Rectal smooth muscle tissue (tissue), 1 donor: ENCODE measurements around the gene NUMA1.

Experiments used
- H3K27ac ChIP-seq: one replicate; pipeline ENCODE4 v1.7.0; 2013; ENCODE audit warnings: low read depth, low read length, inconsistent platforms
- H3K27me3 ChIP-seq: one replicate; pipeline ENCODE4 v1.7.0; 2013; ENCODE audit warnings: low read length; ENCODE audit not compliant: control insufficient read depth, insufficient read depth
- H3K36me3 ChIP-seq: one replicate; pipeline ENCODE4 v1.7.0; 2013; ENCODE audit warnings: low read length; ENCODE audit not compliant: control insufficient read depth, insufficient read depth
- H3K4me1 ChIP-seq: one replicate; pipeline ENCODE4 v1.7.0; 2013; ENCODE audit warnings: low read length; ENCODE audit not compliant: control insufficient read depth, insufficient read depth
- H3K4me3 ChIP-seq: one replicate; pipeline ENCODE4 v1.7.0; 2013; ENCODE audit warnings: low read length
- H3K9ac ChIP-seq: one replicate; pipeline ENCODE4 v1.7.0; 2013; ENCODE audit warnings: low read length

The NUMA1 gene

DNA sequence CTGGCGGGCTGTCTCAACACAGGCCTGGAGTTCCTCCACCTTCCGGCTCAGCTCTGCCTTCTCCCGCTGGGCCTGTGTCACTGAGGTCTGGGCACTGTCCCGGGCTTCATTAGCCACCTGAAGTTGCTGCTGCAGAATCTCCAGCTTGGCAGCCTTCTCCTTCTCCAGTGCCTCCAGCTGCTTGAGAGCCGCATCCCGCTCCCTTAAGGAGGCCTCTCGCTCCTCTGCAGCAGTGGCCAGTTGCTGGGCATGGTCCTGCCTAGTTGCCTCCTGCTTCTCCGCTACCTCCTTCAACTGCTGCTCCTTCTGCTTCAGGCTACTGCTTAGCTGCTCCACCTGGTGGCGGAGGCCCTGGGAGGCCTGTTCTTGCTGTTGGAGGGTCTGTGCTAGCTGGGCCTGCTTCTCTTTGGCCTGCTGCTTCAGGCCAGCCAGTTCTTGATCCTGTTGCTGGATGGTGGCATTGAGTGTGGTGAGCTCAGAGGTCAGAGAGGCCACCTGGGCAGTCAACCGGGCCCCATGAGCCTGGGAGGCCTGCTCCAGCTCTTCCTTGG, 64.8 kb downstream of the NUMA1 start:
- Histone ChIP-seq H3K4me3 (no peak overlapping the region), H3K9ac (no peak overlapping the region), H3K27ac (no peak overlapping the region), H3K27me3 (no peaks in the 10 kb centered on the region), H3K36me3 (peaks cover 92% of the 10 kb centered on the region), H3K4me1 (peaks cover 37% of the 10 kb centered on the region)

DNA sequence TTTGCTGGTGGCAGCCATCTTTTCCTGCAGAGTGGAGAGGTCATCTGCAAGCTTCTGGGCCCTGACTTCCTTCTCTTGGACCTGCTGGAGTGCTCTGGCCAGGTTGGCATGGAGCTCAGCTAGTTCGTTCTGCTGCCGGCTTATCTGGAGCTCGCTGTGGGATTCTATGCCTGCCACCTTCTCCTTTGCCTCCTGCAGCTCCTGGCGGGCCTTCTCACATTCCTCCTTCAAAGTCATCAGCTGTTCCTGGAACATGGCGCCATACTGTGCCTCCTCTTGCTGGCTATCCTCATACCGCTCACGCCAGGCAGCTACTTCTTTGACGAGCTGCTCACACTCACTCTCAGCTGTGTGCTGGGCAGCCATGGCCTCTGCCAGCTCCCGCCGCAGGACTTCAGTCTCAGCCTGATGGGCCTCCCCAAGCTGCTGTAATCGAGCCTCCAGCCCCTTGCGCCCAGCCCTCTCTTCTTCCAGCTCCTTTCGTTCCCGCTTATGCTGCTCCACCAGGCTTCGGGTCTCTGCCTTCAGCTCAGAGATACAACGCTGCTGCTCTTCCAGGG, 65.5 kb downstream of the NUMA1 start:
- peak overlapping the region; percentile 60 for H3K27ac ChIP-seq
- H3K36me3 ChIP-seq: peaks cover 94% of the 10 kb centered on the region
- H3K9ac ChIP-seq: no peak overlapping the region
- H3K4me1 ChIP-seq: peaks cover 37% of the 10 kb centered on the region
- H3K27me3 ChIP-seq: no peaks in the 10 kb centered on the region
- H3K4me3 ChIP-seq: no peak overlapping the region

DNA sequence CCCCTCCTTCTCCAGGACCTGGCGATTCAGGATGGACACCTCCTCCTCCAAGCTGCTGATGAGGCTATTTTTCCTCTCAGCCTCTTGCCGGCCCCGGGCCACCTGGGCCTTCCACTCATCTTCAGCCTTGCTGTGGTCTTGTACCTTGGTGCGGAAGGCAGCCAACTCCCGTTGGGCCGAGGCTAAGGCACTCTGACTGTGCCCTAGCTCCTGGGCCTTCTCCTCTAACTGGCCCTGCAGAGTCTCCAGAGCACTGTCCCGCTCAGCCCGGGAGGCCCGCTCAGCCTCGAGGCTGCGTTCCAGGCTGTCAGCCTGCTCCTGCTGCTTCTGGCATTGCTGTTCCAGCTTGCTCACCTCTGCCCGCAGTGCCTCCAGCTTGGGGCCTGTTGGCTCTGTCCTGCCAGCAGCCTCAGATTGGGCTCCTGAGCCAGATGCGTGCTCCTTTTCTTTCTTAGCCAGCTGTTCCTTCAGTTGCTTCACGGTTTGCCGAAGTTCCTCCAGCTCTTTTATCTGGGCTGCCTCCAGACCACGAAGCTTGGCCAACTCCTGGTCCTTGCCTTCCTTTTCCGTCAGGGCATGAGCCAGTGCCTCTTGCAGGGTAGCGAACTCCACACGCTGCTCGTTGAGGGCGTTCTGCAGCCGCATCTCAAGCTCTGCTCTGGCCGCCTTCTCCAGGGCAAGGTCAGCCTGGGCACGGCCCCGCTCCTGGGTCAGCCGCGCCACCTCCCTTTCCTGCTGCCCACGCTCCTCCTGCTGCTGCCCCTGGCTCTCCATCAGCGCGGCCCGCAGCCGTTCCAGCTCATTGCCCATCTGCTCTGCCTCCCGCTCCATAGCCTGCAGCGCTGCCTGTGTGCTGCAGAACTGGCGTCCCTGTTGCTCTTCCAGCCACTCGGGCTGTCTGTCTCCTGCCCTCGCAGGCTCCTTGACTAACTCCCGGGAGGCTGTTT, 66.3 kb downstream of the NUMA1 start:
- H3K36me3 ChIP-seq: peaks cover 93% of the 10 kb centered on the region
- no peak overlapping the region for H3K4me3 ChIP-seq
- H3K4me1 ChIP-seq: peaks cover 37% of the 10 kb centered on the region

DNA sequence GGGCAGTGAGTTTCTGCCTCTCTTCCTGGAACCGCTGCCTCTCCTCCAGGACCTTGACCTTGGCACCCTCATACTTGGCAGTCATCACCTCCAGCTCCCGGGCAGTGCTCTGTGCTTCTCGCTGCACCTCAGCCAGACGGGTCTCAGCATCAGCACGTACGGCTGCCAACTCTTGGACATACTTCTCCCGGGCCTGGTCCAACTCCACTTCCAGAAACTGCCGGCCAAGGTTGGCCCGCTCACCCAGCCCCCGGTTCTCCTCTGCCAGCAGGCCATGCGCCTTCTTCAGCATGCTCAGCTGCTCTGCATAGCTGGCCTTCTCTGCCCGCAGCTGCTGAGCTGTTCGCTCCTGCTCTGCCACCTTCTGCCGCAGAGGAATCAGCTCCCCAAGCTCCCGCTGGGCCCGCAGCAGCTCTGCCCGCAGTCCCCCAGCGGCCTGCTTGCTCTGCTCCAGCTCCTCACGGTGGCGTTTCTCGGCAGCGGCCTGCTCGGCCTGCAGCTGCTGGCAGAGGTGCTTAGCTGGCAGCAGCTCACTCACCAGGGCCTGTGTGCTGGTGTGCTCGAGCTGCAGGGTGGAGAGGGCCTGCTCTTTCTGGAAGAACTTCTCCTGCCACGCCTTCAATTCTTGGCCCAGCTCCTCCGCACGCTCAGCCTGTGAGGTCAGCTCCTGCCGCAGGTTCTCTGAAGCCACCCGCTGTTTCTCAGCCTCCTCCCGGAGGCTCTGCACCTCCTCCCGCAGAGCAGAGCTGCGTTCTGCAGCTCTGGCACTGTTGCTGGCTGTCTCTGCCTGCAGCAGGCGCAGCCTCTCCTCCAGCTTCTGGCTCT, 67.2 kb downstream of the NUMA1 start:
- no peak overlapping the region for H3K9ac ChIP-seq
- peaks cover 92% of the 10 kb centered on the region for H3K36me3 ChIP-seq
- H3K27me3 ChIP-seq: no peaks in the 10 kb centered on the region
- H3K4me3 ChIP-seq: no peak overlapping the region
- peaks cover 37% of the 10 kb centered on the region for H3K4me1 ChIP-seq
- H3K27ac ChIP-seq: peak overlapping the region; percentile 60

More for the DNA sequence above, 66.3 kb downstream of the NUMA1 start:
- Histone ChIP-seq H3K9ac (no peak overlapping the region), H3K27me3 (no peaks in the 10 kb centered on the region), H3K27ac (peak overlapping the region; percentile 60)

DNA sequence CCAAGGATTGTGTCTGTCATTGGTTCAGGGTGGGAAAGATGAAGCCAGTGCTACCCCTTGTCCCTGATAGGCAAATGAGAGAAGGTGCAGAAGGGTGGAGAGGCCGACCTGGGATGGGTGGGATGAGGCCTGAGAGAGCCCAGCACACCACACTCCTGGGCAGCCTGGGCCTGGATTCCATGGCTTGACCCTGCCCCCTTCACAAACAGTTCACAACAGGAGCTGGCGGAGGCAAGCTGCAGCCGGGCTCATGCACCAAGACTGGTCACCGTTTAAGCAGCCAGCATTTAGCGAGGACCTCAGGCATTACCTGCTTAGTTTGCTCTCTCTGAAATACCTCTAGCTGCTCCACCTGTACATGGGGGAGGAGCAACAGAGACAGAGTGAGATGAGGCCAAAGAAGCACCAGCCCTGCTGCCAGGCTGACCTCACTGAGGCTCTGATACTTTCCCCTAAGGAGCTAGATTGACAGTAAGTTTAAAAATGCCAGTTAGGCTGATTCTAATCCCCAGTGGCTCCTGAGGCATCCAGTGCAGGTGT, 68.2 kb downstream of the NUMA1 start:
- Histone ChIP-seq H3K9ac (no peak overlapping the region), H3K27me3 (no peaks in the 10 kb centered on the region), H3K36me3 (peaks cover 91% of the 10 kb centered on the region), H3K27ac (peak overlapping the region; percentile 52), H3K4me1 (peaks cover 37% of the 10 kb centered on the region), H3K4me3 (no peak overlapping the region)

DNA sequence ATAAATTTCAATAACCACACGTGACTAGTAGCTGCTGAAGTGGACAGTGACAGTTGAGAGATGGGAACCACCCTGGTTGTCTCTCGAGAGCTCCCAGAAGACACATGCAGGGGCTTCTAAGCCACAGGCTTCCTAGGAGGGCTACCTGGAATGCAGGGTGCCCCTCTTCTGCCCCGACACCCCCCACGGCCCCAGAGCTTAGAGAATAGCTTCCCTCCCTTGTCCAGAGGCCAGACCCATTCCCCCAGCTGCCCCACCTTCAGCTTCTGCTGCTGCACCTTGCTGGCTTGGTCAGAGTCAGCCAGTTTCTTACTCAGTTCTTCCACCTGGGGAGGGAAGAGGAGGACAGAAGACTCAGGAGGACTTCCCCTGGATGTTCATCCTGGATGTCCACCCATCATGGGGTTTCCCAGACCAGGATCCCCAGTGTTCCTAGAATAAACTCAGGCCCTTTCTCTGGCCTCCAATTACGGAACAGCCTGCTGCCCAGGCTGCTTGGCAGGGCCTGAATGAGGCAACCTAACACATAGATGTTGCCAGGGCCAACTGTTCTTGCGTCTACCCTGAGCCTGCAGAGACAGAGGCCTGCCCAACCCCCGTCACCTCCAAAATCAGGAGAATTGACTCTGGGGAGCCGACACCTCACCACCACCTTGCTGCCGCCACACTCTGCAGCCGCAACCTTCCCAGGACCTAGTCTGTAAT, 69.7 kb downstream of the NUMA1 start:
- Histone ChIP-seq H3K9ac (no peak overlapping the region), H3K27ac (no peak overlapping the region), H3K27me3 (no peaks in the 10 kb centered on the region), H3K36me3 (peaks cover 91% of the 10 kb centered on the region), H3K4me3 (no peak overlapping the region), H3K4me1 (peaks cover 36% of the 10 kb centered on the region)

DNA sequence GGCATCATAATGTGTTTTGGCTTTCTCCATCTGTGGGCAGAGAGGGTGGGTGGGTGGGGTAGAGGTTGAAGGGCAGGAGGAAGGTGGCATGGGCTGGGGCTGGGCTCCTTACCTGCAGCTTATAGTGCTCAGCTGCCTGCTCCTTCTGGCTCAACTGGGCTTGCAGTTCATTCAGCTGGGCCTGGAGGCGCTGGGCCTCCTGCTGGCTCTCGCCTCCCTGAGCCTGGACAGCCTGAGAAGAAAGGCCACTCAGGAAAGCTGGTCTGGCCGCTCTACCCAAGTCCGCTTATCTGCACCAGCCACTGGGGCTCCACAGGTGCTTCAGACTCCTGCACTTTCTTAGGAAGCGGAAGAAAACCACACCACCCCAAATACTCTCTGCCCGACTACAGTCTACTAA, 71.2 kb downstream of the NUMA1 start:
- Histone ChIP-seq H3K9ac (no peak overlapping the region), H3K4me3 (no peak overlapping the region), H3K4me1 (peaks cover 21% of the 10 kb centered on the region), H3K36me3 (peaks cover 91% of the 10 kb centered on the region), H3K27ac (no peak overlapping the region), H3K27me3 (no peaks in the 10 kb centered on the region)

DNA sequence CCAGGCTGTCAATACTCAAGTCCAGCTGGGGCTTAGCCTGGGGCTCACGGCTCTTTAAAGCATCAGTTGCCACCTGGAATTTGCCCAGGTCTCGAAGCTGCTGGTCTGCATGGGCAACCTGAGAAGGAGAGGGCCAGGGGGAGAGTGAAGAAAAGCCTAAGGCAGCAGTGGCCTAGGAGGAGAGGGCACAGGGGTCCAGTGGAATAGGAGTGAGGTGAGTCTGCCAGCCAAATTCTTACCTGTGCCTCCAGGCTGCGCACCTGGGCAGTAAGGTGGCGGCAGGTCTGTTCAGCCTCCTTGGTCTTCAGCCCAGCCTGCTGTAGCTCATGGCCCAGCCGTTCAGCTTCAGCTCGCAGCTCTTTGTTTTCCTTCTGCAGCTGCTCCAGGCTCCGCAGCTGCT, 71.6 kb downstream of the NUMA1 start:
- no peak overlapping the region for H3K4me3 ChIP-seq
- no peak overlapping the region for H3K27ac ChIP-seq

DNA sequence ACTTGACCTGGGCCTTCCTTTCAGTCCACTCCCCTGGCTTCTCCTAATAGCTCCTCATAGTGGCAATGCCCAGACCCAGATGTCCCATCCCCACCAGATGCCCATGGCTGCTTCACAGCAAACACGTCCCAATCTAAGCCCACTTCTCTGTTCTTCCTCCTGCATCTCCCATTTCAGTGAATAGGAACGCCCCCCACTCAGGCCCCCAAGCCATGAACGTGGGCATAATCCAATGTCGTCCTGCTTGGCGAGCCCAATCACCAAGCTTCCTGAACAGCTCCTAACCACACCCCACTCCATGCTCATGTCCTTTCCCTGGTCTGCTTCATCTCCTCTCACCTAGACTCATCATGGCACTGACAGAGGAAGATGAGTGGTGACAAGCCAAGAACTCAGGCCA, 72.8 kb downstream of the NUMA1 start:
- Histone ChIP-seq H3K27ac (no peak overlapping the region), H3K4me1 (peaks cover 8% of the 10 kb centered on the region), H3K9ac (no peak overlapping the region), H3K27me3 (no peaks in the 10 kb centered on the region), H3K4me3 (no peak overlapping the region), H3K36me3 (peaks cover 94% of the 10 kb centered on the region)

More for the DNA sequence above, 71.6 kb downstream of the NUMA1 start:
- no peaks in the 10 kb centered on the region for H3K27me3 ChIP-seq
- H3K4me1 ChIP-seq: peaks cover 16% of the 10 kb centered on the region
- H3K9ac ChIP-seq: no peak overlapping the region
- H3K36me3 ChIP-seq: peaks cover 91% of the 10 kb centered on the region

DNA sequence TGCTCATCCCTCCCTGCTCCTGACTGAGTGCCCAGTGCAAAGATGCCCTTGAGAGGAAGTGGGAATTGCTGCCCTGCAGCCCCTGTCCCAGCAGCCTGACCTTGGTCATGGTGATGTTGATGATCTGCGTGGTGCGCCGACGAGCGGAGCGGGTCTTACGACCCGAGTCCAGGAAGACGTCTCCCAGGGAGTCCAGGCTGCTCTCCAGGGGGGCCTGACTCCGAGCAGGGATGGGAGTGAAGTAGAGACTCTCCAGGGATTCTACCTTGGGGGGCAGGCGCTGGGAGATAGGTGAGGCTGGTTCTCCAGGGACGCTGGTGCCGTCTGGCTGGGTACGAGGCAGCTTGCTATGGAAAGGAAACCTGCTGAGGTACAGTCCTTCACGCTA, 73.3 kb downstream of the NUMA1 start:
- H3K36me3 ChIP-seq: peaks cover 90% of the 10 kb centered on the region
- H3K4me3 ChIP-seq: no peak overlapping the region
- H3K4me1 ChIP-seq: peaks cover 4% of the 10 kb centered on the region
- H3K9ac ChIP-seq: no peak overlapping the region
- no peaks in the 10 kb centered on the region for H3K27me3 ChIP-seq
- no peak overlapping the region for H3K27ac ChIP-seq

DNA sequence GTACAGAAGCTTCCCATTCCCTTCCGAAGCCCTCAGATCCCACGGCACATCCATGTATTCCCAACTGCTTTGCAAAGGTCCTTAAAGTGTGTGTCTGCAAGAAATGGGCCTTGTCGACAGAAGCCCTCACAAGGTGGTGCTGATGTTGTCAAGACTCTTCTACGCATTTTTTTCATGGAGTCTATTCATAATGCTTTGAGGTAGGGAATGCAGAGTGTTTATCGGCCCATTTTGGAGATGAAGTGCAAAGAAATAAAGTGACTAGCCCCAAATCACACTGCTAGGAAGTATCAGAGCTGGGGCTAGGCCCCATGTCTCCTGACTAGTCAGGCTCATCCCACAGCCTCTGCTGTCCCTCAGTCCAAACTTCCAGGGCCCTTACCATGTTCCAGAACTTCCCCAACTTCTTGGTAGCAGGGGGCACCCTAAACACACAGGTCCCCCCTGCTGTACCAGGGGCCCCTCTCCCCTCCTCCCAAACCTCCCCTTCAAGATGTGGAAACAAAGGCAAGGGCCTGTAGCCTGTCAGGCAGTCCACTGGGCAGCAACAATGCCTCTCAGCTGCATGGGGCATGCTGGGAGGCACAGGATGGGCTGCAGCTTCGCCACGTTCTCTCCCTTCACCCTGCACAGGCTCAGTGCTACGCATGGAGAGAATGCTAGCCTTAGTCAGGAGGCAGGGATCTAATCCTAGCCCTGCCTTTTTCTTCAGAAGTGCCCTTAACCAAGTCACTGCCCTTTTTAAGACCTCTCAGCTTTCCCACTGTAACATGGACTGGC, 73.8 kb downstream of the NUMA1 start:
- Histone ChIP-seq H3K4me1 (peaks cover 4% of the 10 kb centered on the region), H3K36me3 (peaks cover 90% of the 10 kb centered on the region), H3K27ac (no peak overlapping the region), H3K9ac (no peak overlapping the region), H3K4me3 (no peak overlapping the region), H3K27me3 (no peaks in the 10 kb centered on the region)
